ENCODE measurements around the gene RSPRY1.

- TF ChIP-seq CTCF (IDR thresholded peaks at IDR 0.05) (no peak), POLR2A (IDR thresholded peaks at IDR 0.05) (peak in 1 of 2 donors; percentile 40)
These were observed 83.0 kb downstream of the RSPRY1 start for GRCh38 chr16:57268804-57269800.

All from adrenal gland (tissue), 5 donors.